A549 (cell line): ENCODE results near the gene EVC2.

ENCODE experiments used
- EP300 ChIP-seq, 2 experiments: fragments of >200 bp; sonication (Bioruptor Twin); formaldehyde crosslinking; IDR thresholded peaks; 2 replicates in 1 of 2; 3 replicates in 1 of 2; pipeline ENCODE4 v1.6.1; 2016 to 2017
- POLR2AphosphoS2 ChIP-seq: conservative IDR thresholded peaks from 2 replicates; pipeline ENCODE4 v1.6.1; 2012; ENCODE audit warnings: low read length, improper control_type of control experiment, inconsistent platforms

- TF ChIP-seq POLR2AphosphoS2 (no peak), EP300 (IDR thresholded peaks at IDR 0.05) (no peak)
These were observed 42.7 kb upstream of the EVC2 start for GRCh38 chr4:5750946-5751665.
